OCI-LY1 (cell line): ENCODE measurements around the gene RERE.

Source experiments
- CTCF ChIP-seq: fragments of 200-600 bp; sonication (generic), shearing (Covaris generic); IDR thresholded peaks from 2 replicates; pipeline ENCODE4 v1.5.1; 2017; ENCODE audit warnings: mild to moderate bottlenecking, antibody characterized with exemption, low read length, moderate library complexity, mixed read lengths
- EZH2 ChIP-seq: fragments of 200-600 bp; sonication (generic), shearing (Covaris generic); IDR thresholded peaks from 2 replicates; pipeline ENCODE4 v1.8.0; 2017; ENCODE audit warnings: borderline replicate concordance, mixed run types, mild to moderate bottlenecking, antibody characterized with exemption, low read length, moderate library complexity, mixed read lengths

- TF ChIP-seq CTCF (no peak), EZH2 (no peak)
These were observed 53.6 kb downstream of the RERE start for GRCh38 chr1:8763888-8764287.
